ENCODE measurements around the gene SNCG.
"Not testable (repeated sequence)": the region's sequence is repeated elsewhere in the genome, so short reads cannot be mapped to it uniquely, and the experiment has no call there.

The SNCG gene

DNA sequence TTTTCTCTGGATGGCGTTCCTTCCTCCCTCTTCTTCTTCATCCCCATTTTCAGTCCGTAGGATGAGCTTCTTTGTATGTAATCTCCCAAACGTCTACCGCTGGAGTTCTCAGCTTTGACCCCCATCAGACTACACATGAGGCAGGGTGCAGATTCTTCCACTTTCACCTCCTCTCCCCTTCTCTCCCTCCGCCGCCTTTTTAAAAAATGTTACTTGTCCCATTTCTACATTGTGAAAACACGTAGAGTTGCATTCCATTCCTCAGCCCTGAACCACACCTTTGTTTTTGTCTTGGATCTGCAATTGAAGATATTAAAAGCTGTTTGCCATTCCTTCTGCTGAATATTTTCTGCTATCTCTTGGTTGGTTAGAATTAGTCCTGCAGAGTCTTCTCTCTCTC is 16.1 kb downstream of the SNCG start:
- in situ Hi-C loops (cut with MboI; ENCODE audit: low sequenced_read_pairs), result no loop called here

DNA sequence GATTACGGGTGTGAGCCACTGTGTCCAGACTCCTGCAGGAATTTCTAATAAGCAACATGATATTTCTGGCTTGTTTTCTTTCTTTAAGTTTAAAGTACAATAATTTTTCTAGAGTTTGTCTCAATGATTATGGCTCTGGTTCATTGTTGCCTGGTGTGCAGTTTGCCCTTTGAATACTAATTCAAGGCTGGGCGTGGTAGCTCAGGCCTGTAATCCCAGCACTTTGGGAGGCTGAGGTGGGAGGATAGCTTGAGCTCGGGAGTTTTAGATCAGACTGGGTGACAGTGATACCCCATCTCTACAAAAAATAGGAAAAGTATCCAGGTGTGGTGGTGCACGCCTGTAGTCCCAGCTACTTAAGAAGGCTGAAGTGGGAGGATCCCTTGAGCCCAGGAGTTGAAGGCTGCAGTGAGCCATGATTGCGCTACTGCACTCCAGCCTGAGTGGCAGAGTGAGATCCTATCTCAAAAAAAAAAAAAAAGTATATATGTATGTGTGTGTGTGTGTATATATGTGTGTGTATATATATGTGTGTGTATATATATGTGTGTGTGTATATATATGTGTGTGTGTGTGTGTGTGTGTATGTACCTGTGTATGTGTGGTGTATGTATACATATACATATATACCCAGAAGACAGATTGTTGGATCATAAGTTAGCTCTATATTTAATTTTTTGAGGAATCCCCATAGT is 18.1 kb downstream of the SNCG start:
- in situ Hi-C loops (cut with MboI; ENCODE audit: low sequenced_read_pairs), result no loop called here

DNA sequence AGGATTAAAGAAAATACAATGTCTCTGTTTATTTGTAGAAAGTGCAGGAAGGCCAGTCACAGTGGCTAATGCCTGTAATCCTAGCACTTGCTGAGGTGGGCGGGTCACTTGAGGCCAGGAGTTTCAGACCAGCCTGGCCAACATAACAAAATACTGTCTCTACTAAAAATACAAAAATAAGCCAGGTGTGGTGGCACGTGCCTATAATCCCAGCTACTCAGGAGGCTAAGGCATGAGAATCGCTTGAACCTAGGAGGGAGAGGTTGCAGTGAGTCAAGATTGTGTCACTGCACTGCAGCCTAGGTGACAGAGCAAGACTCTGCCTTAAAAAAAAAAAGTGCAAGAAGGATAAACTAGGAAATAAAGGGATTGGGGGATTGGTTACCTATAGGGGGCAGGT is 20.1 kb downstream of the SNCG start:
- in situ Hi-C loops (cut with MboI; ENCODE audit: low sequenced_read_pairs), result not testable (repeated sequence)

DNA sequence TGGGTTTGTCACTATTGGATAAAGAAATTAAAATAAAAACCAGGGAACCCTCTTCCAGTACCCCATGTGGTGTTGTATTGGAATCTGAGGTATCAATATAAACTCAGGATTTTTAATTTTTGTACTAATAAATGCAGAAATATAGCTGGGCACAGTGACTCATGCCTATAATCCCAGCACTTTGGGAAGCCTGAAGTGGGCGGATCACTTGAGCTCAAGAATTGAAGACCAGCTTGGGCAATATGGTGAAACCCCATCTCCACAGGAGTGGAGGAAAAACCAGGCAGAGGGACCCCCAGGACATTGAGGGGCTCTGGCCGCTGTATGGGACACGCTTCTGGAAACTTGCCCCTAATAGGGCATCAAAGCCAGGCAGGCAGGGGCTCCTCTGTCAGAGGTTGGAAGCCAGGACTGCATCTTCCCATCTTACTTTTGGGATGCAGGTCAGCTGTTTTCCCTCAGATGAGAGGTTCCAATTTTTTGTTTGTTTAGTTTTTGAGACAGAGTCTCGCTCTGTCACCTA is 21.0 kb downstream of the SNCG start:
- in situ Hi-C loops (cut with MboI; ENCODE audit: low sequenced_read_pairs), result no loop called here

DNA sequence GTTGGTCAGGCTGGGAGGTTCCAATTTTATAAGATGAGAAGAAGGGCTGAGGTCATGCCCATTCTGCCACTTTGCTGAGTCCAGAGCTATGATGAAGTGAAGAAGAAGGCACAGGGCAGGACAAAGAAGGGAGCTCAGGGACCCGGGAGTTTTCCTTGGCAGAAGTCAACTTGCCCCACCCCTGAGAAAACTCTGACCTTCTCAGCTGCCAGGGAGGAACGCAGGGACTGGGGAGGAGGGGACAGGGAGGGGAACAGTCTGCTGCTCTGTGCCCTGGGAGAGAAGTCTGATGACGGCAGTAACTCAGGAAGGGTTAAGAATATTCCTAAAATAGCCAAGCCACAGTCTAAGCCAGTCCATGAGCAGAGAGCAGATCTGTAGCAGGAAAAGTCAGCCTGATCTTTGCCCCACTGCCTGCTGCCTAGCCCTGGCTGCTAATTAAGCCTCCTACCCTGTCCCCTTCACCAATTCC is 21.6 kb downstream of the SNCG start:
- in situ Hi-C loops (cut with MboI; ENCODE audit: low sequenced_read_pairs), result no loop called here

DNA sequence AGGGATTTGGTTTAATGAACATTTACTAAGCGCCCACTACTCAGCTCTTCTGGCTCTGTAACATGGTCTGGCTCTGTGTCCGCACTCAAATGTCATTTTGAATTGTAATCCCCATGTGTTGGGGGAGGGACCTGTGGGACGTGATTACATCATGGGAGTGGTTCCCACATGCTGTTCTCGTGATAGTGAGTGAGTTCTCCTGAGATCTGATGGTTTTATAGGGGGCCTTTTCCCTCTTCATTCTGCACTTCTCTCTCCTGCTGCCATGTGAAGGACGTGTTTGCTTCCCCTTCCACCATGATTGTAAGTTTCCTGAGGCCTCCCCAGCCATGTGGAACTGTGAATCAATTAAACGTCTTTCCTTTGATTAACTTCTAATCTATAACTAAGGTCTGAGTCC is 22.6 kb downstream of the SNCG start:
- in situ Hi-C loops (cut with MboI; ENCODE audit: low sequenced_read_pairs), result not testable (repeated sequence)

DNA sequence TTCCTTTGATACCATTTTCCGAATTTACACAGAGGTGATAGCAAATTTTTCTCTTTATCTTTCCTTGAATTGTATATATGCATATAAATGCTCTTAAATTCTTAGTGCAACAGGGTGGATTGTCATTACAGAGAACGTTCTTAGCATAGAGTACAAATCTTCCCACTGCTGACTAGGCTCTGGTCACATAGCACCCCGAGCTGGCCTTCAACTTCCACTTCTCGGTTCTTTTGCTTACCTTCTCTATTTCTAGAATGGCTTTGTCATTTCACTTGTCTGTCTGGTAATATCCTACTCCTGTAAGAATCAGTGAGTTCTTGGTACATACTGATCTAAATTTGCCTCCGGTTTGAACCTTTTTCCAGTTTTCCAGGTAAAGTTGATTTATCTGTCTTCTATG is 23.3 kb downstream of the SNCG start:
- in situ Hi-C loops (cut with MboI; ENCODE audit: low sequenced_read_pairs), result no loop called here

DNA sequence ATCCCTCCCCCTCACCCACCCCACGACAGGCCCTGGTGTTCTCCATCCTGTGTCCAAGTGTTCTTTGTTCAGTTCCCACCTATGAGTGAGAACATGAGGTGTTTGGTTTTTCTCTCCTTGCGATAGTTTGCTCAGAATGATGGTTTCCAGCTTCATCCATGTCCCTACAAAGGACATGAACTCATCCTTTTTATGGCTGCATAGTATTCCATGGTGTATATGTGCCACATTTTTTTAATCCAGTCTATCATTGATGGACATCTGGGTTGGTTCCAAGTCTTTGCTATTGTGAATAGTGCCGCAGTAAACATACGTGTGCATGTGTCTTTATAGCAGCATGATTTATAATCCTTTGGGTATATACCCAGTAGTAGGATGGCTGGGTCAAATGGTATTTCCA is 26.1 kb downstream of the SNCG start:
- in situ Hi-C loops (cut with MboI; ENCODE audit: low sequenced_read_pairs), result not testable (repeated sequence)

DNA sequence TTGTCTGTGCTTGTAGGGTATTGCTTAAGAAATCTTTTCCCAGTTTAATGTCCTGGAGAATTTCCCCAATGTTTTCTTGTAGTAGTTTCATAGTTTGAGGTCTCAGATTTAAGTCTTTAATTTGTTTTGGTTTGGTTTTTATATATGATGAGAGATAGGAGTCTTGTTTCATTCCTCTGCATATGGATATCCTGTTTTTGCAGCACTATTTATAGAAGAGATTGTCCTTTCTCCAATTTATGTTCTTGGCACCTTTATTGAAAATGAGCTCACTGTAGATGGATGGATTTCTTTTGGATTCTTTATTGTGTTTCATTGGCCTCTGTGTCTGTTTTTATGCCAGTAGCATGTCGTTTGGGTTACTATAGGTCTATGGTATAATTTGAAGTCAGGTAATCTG is 30.1 kb downstream of the SNCG start:
- in situ Hi-C loops (cut with MboI; ENCODE audit: low sequenced_read_pairs), result no loop called here

DNA sequence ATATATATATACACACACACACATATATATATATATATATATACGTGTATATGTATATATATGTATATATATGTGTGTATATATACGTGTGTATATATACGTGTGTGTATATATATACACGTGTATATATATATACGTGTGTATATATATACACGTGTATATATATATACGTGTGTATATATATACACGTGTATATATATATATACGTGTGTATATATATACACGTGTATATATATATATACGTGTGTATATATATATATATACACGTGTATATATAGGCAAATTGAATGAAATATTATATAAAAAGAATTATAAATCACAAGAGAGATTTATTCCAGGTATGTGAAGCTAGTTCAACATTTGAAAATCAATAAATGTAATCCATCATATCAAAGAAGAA is 33.0 kb downstream of the SNCG start:
- in situ Hi-C loops (cut with MboI; ENCODE audit: low sequenced_read_pairs), result not testable (repeated sequence)

DNA sequence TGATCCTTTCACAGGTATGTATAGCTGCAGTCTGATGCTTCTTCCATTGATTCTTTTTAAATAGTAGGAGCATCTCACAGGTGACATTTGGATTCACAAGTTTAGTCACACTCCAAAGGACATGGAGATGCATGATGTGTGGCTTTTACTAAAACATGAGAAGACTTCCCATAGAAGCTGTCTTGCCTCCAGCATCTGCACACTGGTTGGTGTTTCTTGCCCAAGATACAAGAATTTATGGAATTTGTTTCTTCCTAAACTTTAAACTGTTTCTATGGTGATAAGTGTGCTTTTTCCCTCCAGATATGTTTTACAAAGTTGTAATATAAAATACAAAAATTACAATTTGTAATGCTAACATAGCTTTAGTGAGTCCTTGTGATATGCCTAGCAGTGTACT is 34.1 kb downstream of the SNCG start:
- in situ Hi-C loops (cut with MboI; ENCODE audit: low sequenced_read_pairs), result no loop called here

DNA sequence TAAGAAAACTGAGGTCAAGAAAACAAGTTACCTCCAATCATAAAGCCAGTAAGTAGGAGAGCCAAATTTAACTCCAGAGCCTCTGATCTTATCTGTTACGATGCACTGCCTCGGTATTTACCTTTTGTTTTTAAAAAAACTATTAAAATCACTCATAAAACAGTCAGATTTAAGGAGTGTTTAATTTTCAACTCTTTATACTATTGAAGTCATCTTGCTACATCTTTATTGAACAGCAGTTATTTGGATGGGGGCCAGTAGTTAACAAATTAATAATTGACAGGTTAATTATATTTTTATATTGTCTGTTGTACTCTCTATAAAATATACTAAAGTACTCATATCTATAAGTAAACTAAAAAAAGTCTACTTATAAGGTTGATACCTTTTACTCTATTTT is 34.5 kb downstream of the SNCG start:
- in situ Hi-C loops (cut with MboI; ENCODE audit: low sequenced_read_pairs), result no loop called here

DNA sequence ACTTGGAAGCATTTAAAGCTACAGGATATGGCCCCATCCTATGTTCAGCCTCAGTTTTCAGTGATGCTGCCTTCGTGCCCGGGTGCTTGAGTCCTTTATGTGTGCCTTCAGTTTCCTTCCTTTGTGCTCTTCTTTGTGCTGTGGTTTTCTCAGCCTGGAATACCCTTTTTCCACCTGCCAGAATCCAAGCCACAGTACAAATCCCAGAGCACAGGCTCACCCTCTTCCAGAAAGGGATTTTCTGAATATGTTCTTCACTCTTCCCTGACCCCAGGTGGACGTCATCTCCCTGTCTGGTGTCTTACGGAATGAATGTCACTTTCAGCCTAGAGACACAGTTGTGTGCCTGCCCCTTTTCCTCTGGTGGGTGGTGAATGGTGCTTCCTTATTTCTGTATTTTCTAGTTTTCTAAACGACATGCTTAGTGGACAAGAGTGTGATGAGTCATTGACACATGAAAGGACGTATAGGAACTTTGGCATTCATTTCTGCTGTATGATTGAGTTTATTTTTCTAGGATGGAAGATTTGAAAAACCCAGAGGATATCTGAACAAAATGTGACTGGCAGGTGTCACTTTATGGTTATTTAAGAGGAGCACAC is 41.5 kb downstream of the SNCG start:
- in situ Hi-C loops (cut with MboI; ENCODE audit: low sequenced_read_pairs), result not testable (repeated sequence)

DNA sequence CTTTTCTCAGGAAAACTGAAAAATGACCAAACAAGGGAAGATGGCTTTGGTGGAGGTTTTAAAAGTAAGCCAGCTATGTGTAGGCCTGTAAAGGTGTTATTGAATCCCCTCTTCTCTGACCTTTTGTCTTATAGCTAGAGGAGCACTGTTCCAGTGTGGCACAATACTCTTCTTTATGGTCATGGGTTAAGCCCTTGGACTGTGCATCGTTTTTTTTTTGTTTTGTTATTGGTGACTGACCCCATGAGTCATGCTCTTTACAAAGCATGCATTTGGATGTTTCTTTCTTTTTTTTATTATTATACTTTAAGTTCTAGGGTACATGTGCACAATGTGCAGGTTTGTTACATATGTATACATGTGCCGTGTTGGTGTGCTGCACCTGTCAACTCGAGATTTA is 42.1 kb downstream of the SNCG start:
- in situ Hi-C loops (cut with MboI; ENCODE audit: low sequenced_read_pairs), result no loop called here

DNA sequence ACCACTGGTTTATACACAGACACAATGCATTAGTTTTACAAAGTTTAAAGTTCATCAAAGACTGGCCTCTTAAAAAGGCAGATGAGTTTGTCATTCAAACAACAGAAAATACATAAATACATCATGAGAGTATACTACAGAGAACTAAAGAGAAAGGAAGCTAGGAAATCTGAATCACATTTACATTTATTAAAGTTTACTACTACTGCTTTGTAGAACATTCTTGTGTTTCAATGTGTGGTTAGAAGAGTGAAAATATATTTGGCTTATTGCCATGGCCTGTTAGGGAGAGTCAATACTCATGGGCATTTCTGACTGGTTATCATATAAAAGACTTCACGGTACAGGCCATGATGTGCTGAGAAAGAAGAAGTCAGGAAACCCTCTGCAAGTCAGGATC is 48.7 kb downstream of the SNCG start:
- in situ Hi-C loops (cut with MboI; ENCODE audit: low sequenced_read_pairs), result not testable (repeated sequence)

DNA sequence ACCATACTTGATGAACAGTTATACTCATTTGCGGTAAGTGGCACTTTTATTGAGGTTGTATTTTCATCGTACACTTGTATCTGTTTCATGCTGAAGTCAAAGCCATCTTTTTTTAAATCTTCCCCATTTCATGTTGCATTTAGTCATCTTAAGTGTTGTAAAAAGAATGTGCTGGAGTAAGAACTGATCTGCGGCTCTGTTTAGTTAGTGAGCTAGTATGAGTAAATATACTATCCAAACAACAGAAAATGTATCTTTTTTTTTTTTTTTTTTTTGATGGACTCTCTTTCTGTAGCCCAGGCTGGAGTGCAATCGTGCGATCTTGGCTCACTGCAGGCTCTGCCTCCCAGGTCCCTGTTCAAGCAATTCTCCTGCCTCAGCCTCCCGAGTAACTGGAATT is 49.3 kb downstream of the SNCG start:
- in situ Hi-C loops (cut with MboI; ENCODE audit: low sequenced_read_pairs), result not testable (repeated sequence)

DNA sequence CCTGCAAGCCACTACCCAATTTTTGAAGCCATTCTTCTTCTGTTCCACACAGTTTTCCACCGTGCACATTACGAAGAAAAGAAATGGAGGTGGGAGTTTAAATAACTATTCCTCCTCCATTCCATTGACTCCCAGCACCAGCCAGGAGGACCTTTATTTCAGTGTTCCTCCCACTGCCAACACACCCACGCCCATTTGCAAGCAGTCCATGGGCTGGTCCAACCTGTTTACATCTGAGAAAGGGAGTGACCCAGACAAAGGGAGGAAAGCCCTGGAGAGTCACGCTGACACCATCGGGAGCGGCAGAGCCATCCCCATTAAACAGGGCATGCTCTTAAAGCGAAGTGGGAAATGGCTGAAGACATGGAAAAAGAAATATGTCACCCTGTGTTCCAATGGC is 49.9 kb downstream of the SNCG start:
- in situ Hi-C loops (cut with MboI; ENCODE audit: low sequenced_read_pairs), result not testable (repeated sequence)

DNA sequence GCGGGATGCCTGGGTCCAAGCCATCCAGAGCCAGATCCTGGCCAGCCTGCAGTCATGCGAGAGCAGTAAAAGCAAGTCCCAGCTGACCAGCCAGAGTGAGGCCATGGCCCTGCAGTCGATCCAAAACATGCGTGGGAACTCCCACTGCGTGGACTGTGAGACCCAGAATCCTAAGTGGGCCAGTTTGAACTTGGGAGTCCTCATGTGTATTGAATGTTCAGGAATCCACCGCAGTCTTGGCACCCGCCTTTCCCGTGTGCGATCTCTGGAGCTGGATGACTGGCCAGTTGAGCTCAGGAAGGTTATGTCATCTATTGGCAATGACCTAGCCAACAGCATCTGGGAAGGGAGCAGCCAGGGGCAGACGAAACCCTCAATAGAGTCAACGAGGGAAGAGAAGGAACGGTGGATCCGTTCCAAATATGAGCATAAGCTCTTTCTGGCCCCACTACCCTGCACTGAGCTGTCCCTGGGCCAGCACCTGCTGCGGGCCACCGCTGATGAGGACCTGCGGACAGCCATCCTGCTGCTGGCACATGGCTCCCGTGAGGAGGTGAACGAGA is 50.8 kb downstream of the SNCG start:
- in situ Hi-C loops (cut with MboI; ENCODE audit: low sequenced_read_pairs), result not testable (repeated sequence)
